ES-I3 (cell line): ENCODE results near the gene RAB11FIP3.
"Not testable (repeated sequence)": the region's sequence is repeated elsewhere in the genome, so short reads cannot be mapped to it uniquely, and the experiment has no call there.

Source experiments
- H3K36me3 ChIP-seq: 2 replicates; pipeline ENCODE4 v1.6.1; 2013; ENCODE audit warnings: mild to moderate bottlenecking, low read length, control low read depth, moderate library complexity; ENCODE audit not compliant: insufficient read depth
- H3K4me1 ChIP-seq: 2 replicates; pipeline ENCODE4 v1.6.1; 2013; ENCODE audit warnings: mild to moderate bottlenecking, control low read depth, low read length; ENCODE audit not compliant: insufficient read depth
- H3K9ac ChIP-seq: 2 replicates; pipeline ENCODE4 v1.6.1; 2013; ENCODE audit warnings: low read depth, mild to moderate bottlenecking, low read length, moderate library complexity
- H3K9me3 ChIP-seq: 2 replicates; pipeline ENCODE4 v1.6.1; 2013; ENCODE audit warnings: mild to moderate bottlenecking, low read length, moderate library complexity; ENCODE audit not compliant: control insufficient read depth, insufficient read depth

The RAB11FIP3 gene

DNA sequence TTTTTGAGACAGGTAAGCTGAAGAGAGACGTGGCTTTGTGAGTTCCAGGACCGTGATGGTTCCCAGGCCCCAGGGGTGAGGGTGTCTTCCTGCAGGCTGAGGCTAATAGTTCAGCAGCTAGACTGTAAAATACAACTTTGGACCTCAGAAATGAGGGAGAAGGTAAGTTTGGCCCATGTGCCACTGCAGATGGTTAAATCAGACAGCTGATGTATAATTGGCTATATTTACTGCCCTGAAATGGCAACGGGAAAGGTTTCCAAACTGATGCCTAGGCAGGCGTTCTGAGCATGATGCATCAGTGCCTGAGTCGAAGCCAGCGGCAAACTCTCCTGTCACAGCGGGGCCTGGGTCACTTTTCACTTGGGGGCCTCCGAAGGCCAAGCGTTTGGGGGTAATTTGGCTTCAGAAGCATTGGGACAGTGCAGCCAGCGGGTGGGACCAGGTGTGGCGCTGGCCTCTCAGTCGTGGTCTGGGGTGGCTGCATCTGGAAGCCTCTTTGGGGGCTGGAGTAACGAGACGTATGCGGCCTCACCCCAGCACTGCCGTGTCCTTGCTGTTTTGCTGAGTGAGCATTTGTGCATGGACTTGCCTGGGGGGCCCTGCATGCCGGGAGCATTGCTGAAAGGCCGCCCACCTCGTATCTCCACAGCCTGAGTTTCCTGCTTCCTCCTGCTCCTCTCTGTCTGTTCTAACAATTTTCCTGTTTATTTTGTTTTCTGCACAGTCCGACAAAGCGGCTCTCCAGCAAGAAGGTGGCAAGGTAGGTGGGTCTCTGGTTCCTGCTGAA lies 70.8 kb downstream of the RAB11FIP3 start:
- peaks cover 4% of the 10 kb centered on the region; the same call in 1 of the 2 replicates for H3K4me1 ChIP-seq
- H3K9ac ChIP-seq: no peak overlapping the region
- no peaks in the 10 kb centered on the region; the same call in none of the 2 replicates for H3K36me3 ChIP-seq
- no peaks in the 10 kb centered on the region for H3K9me3 ChIP-seq

GRCh38 chr16:497258-497657 lies 71.8 kb downstream of the RAB11FIP3 start:
- H3K9me3 ChIP-seq: no peaks in the 10 kb centered on the region
- H3K4me1 ChIP-seq: no peaks in the 10 kb centered on the region
- no peaks in the 10 kb centered on the region; the same call in none of the 2 replicates for H3K36me3 ChIP-seq
- H3K9ac ChIP-seq: no peak overlapping the region

DNA sequence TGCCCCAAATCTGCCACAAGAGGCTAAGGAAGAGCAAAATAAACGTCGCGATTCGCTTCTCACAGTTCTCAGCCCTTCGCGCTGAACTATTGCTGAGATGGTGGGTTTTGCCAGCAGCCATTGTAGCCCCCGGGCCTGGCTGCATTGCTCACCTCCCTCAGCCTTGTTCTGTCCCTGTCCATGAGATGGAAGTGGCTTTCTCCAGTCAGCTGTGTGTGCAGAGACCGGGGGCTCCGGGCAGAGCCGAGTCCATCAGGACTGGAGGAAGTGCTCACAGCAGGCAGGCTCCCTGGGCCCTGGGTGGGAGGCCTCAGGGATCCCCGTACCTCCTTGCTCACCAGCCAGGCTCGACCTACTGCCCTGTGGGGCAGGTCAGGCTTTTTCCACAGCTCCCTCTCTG lies 74.5 kb downstream of the RAB11FIP3 start:
- H3K9me3 ChIP-seq: no peaks in the 10 kb centered on the region
- no peaks in the 10 kb centered on the region; the same call in 1 of the 2 replicates for H3K36me3 ChIP-seq
- no peaks in the 10 kb centered on the region for H3K4me1 ChIP-seq
- H3K9ac ChIP-seq: no peak overlapping the region

DNA sequence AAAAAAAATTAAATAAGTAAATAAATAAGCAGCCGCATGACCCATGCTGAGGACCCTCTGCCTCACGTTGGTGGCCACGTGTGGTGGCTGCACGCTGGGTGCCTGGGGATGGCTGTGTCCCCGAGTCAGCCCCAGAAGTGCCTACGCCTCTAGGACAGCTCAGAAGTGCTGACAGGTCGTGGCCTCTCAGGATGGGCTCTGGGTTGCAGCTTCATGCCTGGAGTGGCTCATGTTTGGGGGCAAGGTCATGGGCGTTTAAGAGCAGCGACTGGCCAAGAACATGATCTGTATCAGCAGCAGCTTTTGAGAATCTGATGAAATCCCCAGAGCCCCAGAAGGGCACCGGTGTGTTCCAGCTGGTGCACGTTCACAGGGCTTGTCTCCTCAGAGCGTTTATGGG lies 75.3 kb downstream of the RAB11FIP3 start:
- H3K9ac ChIP-seq: no peak overlapping the region

GRCh38 chr16:502179-502943 lies 76.9 kb downstream of the RAB11FIP3 start:
- no peaks in the 10 kb centered on the region for H3K9me3 ChIP-seq
- no peaks in the 10 kb centered on the region; the same call in 1 of the 2 replicates for H3K36me3 ChIP-seq
- H3K4me1 ChIP-seq: no peaks in the 10 kb centered on the region
- H3K9ac ChIP-seq: no peak overlapping the region

More for the DNA sequence above, 75.3 kb downstream of the RAB11FIP3 start:
- no peaks in the 10 kb centered on the region for H3K4me1 ChIP-seq
- no peaks in the 10 kb centered on the region for H3K9me3 ChIP-seq
- no peaks in the 10 kb centered on the region; the same call in 1 of the 2 replicates for H3K36me3 ChIP-seq

DNA sequence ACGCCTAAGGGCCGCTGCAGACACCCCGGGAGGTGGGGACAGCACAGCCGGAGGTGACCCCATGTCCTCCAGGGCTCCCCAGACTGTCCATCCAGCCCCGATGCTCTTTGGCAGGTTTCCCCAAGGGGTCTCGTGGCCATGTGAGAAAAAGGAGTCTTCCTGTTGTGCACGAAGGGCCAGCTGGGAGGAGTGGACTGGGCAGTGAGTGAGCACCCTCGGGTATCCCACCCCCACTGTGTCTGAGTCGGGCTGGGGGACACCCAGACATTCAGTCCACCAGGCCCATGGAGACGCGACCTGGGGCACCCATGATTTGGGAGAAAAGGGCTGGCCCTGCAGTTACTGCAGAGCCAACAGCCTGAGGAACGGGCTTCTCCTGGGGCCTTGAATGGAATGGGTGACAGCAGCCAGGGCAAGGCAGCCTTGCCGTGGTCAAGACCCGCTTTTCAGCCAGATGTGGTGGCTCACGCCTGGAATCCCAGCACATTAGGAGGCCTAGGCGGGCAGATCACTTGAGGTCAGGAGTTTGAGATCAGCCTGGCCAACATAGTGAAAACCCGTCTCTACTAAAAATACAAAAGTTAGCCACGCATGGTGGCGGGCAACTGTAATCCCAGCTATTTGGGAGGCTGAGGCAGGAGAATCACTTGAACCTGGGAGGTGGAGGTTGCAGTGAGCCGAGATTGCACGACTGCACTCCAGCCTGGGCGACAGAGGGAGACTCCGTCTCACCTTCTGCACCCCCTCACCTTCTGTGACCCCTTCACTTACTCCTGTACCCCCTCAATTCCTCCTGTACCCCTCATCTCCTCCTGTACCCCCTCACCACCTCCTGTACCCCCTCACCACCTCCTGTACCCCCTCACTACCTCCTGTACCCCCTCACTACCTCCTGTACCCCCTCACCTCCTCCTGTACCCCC lies 78.0 kb downstream of the RAB11FIP3 start:
- Histone ChIP-seq H3K9me3 (no peaks in the 10 kb centered on the region), H3K9ac (no peak overlapping the region), H3K36me3 (no peaks in the 10 kb centered on the region; the same call in 1 of the 2 replicates), H3K4me1 (no peaks in the 10 kb centered on the region)

DNA sequence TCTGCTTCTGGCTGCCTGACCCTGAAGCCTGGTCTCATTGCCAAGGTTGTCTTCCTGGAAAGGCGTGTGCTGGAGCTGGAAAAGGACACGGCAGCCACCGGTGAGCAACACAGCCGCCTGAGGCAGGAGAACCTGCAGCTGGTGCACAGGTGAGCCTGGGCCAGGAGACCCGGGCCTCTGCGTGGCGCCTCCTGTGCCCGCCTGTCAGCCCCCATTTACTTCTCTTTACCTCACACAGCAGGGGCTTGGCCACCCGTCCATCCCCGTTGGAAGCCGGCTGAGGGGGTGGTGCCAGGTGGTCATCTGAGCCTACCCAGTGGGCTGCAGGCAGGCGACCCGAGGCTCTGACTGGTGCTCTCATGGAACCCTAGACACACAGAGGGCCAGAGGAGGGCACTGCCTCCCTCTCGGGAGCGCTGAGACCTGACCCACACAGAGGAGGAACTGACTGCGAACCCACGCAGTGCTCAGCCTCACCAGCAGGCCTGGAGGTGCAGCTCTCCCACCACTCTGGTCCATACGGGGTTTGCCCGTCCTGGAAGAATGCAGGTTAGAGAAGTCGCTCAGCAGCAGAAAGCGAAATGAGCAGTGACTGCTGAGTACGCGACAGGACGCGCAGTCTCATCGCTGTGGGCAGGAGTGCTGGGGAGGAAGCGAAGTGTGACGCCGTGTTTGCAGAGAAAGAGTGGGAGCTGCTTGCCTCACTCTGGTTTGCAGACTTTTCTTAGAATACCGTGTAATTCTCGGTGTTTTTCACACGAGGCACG lies 80.2 kb downstream of the RAB11FIP3 start:
- no peaks in the 10 kb centered on the region; the same call in 1 of the 2 replicates for H3K36me3 ChIP-seq

GRCh38 chr16:506246-506546 lies 80.7 kb downstream of the RAB11FIP3 start:
- Histone ChIP-seq H3K9me3 (no peaks in the 10 kb centered on the region), H3K4me1 (no peaks in the 10 kb centered on the region), H3K9ac (no peak overlapping the region), H3K36me3 (no peaks in the 10 kb centered on the region; the same call in 1 of the 2 replicates)

More for the DNA sequence above, 80.2 kb downstream of the RAB11FIP3 start:
- no peaks in the 10 kb centered on the region for H3K9me3 ChIP-seq
- no peaks in the 10 kb centered on the region for H3K4me1 ChIP-seq
- H3K9ac ChIP-seq: no peak overlapping the region

- H3K4me1 ChIP-seq: not testable (repeated sequence)
Measured at GRCh38 chr16:507527-507926, 82.1 kb downstream of the RAB11FIP3 start.

DNA sequence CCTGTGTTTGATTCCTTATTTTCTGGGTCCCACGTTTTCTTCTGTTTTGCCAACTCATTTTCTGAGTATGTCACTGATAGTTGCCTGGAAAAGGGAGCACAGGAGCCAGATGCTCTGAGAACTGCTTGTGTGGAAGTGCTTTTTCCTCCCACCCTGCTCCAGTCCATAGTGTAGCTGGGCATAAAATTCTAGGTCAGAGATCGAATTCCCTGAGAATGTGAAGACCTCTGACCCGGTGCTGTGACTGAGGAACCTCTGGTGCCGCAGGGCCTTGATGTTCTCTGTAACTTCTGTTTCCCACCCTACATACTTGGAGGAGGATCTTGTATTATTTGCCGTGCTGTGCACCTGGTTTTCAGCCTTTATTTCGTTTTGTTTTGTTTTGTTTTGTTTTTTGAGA lies 82.5 kb downstream of the RAB11FIP3 start:
- Histone ChIP-seq H3K36me3 (no peaks in the 10 kb centered on the region), H3K9ac (no peak overlapping the region), H3K9me3 (no peaks in the 10 kb centered on the region), H3K4me1 (no peaks in the 10 kb centered on the region)

More at GRCh38 chr16:507527-507926, 82.1 kb downstream of the RAB11FIP3 start:
- not testable (repeated sequence) for H3K9ac ChIP-seq, H3K36me3 ChIP-seq, H3K9me3 ChIP-seq

DNA sequence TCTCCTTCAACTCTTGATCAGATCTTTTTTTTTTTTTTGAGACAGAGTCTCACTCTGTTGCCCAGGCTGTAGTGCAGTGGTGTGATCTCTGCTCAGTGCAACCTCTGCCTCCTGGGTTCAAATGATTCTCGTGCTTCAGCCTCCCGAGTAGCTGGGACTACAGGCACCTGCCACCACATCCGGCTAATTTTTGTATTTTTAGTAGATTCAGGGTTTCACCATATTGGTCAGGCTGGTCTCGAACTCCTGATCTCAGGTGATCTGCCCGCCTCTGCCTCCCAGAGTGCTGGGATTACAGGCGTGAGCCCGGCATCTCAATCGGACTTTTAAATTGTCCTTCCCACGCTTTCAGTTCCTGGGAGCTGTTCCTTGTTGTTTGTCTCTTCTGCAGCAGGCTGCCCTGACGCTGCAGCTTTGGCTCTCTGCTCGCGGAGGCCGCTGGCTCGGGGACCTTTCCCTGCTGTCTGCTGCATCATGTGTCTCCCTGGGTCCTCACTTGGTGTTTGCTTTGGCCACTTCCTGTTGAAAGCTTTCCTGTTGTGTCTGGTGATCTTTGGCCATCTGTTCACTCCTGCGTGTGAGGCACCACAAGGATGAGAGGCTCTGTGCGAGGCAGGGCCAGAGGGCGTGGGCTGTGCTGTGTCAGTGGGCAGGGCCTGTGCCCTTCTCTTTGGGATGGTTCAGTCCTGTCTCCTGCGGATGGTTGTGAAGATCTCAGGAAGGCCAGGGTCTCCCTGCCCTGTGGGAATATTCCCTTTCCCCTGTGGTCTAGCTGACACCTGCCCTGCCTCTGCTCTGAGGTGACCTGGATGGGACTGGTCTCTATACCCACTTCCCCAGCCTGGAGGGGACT lies 83.7 kb downstream of the RAB11FIP3 start:
- Histone ChIP-seq H3K9me3 (no peaks in the 10 kb centered on the region), H3K9ac (no peak overlapping the region), H3K36me3 (no peaks in the 10 kb centered on the region), H3K4me1 (no peaks in the 10 kb centered on the region)

GRCh38 chr16:510066-510825 lies 84.8 kb downstream of the RAB11FIP3 start:
- Histone ChIP-seq H3K36me3 (no peaks in the 10 kb centered on the region), H3K9ac (no peak overlapping the region), H3K9me3 (no peaks in the 10 kb centered on the region), H3K4me1 (no peaks in the 10 kb centered on the region)
